ENCODE data around the gene YBX1.

- TF ChIP-seq CTCF (IDR thresholded peaks at IDR 0.05 in 4 of 5, conservative IDR thresholded peaks at IDR 0.05 in 1 of 5) (no peak), POLR2A (IDR thresholded peaks at IDR 0.05) (no peak)
Measured at GRCh38 chr1:42670425-42670824, 11.8 kb upstream of the YBX1 start.
